Measurements from ENCODE around the gene RNASET2.

RNASET2 gene

GRCh38 chr6:166966268-166966667, 9.9 kb upstream of the RNASET2 start:
- peaks cover 81% of the 10 kb centered on the region for H3K9me3 Mint-ChIP-seq
- peaks cover 62% of the 10 kb centered on the region for H3K36me3 Mint-ChIP-seq (ENCODE audit: low read depth)
- H3K4me1 Mint-ChIP-seq = no peaks in the 10 kb centered on the region
- H3K27me3 Mint-ChIP-seq (ENCODE audit: low read depth, poor library complexity) = peaks cover 18% of the 10 kb centered on the region
- no peak overlapping the region for H3K27ac Mint-ChIP-seq
- no peak for DNase-seq
- no peak overlapping the region for H3K4me3 Mint-ChIP-seq
- no peak for TF ChIP-seq CTCF (IDR thresholded peaks at IDR 0.05)

GRCh38 chr6:166960609-166960978, 4.2 kb upstream of the RNASET2 start:
- Mint-ChIP-seq H3K27ac (peak overlapping the region; percentile 80), H3K4me1 (peaks cover 35% of the 10 kb centered on the region), H3K36me3 (ENCODE audit: low read depth) (peaks cover 13% of the 10 kb centered on the region), H3K9me3 (peaks cover 34% of the 10 kb centered on the region), H3K4me3 (no peak overlapping the region), H3K27me3 (ENCODE audit: low read depth, poor library complexity) (peaks cover 23% of the 10 kb centered on the region)
- no peak for TF ChIP-seq CTCF (IDR thresholded peaks at IDR 0.05)
- no peak for DNase-seq

- TF ChIP-seq CTCF (IDR thresholded peaks at IDR 0.05) = no peak
- Mint-ChIP-seq H3K36me3 (ENCODE audit: low read depth) (peaks cover 17% of the 10 kb centered on the region), H3K27me3 (ENCODE audit: low read depth, poor library complexity) (peaks cover 23% of the 10 kb centered on the region), H3K4me3 (no peak overlapping the region), H3K9me3 (peaks cover 28% of the 10 kb centered on the region), H3K4me1 (peaks cover 41% of the 10 kb centered on the region), H3K27ac (peak overlapping the region; percentile 80)
- no peak for DNase-seq
These were observed 3.7 kb upstream of the RNASET2 start for GRCh38 chr6:166959911-166960608.

GRCh38 chr6:166958926-166959861, 2.8 kb upstream of the RNASET2 start:
- Mint-ChIP-seq H3K9me3 (peaks cover 20% of the 10 kb centered on the region), H3K27ac (peak overlapping the region; percentile 80), H3K4me1 (peaks cover 44% of the 10 kb centered on the region), H3K36me3 (ENCODE audit: low read depth) (peaks cover 17% of the 10 kb centered on the region), H3K4me3 (no peak overlapping the region), H3K27me3 (ENCODE audit: low read depth, poor library complexity) (peaks cover 19% of the 10 kb centered on the region)
- TF ChIP-seq CTCF (IDR thresholded peaks at IDR 0.05) = no peak
- no peak for DNase-seq

GRCh38 chr6:166957805-166958076, 1.4 kb upstream of the RNASET2 start:
- H3K27me3 Mint-ChIP-seq (ENCODE audit: low read depth, poor library complexity) = peaks cover 18% of the 10 kb centered on the region
- no peak for DNase-seq
- H3K4me3 Mint-ChIP-seq = peak overlapping the region; percentile 87

More at GRCh38 chr6:166957805-166958076, 1.4 kb upstream of the RNASET2 start:
- no peak for TF ChIP-seq CTCF (IDR thresholded peaks at IDR 0.05)
- peaks cover 17% of the 10 kb centered on the region for H3K36me3 Mint-ChIP-seq (ENCODE audit: low read depth)
- H3K27ac Mint-ChIP-seq = no peak overlapping the region
- peaks cover 57% of the 10 kb centered on the region for H3K4me1 Mint-ChIP-seq
- peaks cover 5% of the 10 kb centered on the region for H3K9me3 Mint-ChIP-seq
